Measurements from ENCODE around the gene WDR5.

Gene WDR5

GRCh38 chr9:134158753-134159392 is 23.0 kb downstream of the WDR5 start:
- DNase-seq (ENCODE audit: low spot score) = no peak

GRCh38 chr9:134159566-134160245 is 23.8 kb downstream of the WDR5 start:
- no peak for DNase-seq (ENCODE audit: low spot score)

- no peak for DNase-seq (ENCODE audit: low spot score)
Observed at GRCh38 chr9:134161647-134162046, 25.8 kb downstream of the WDR5 start.

- DNase-seq (ENCODE audit: low spot score) = no peak
Observed at GRCh38 chr9:134162212-134162775, 26.4 kb downstream of the WDR5 start.

- no peak for DNase-seq (ENCODE audit: low spot score)
Observed at GRCh38 chr9:134162926-134163370, 27.1 kb downstream of the WDR5 start.

GRCh38 chr9:134163371-134164196 is 27.7 kb downstream of the WDR5 start:
- DNase-seq (ENCODE audit: low spot score) = peak; percentile 71

GRCh38 chr9:134164879-134165278 is 29.0 kb downstream of the WDR5 start:
- no peak for DNase-seq (ENCODE audit: low spot score)

GRCh38 chr9:134165357-134166315 is 29.8 kb downstream of the WDR5 start:
- DNase-seq (ENCODE audit: low spot score) = peak; percentile 22

- DNase-seq (ENCODE audit: low spot score) = no peak
Observed at GRCh38 chr9:134166374-134166773, 30.5 kb downstream of the WDR5 start.

- DNase-seq (ENCODE audit: low spot score) = no peak
Observed at GRCh38 chr9:134167530-134167931, 31.6 kb downstream of the WDR5 start.

GRCh38 chr9:134168757-134169550 is 33.1 kb downstream of the WDR5 start:
- DNase-seq (ENCODE audit: low spot score) = no peak

- no peak for DNase-seq (ENCODE audit: low spot score)
Observed at GRCh38 chr9:134169724-134170401, 34.0 kb downstream of the WDR5 start.

- no peak for DNase-seq (ENCODE audit: low spot score)
Observed at GRCh38 chr9:134170532-134171315, 34.8 kb downstream of the WDR5 start.

- DNase-seq (ENCODE audit: low spot score) = no peak
Observed at GRCh38 chr9:134171316-134172197, 35.7 kb downstream of the WDR5 start.

GRCh38 chr9:134172198-134173126 is 36.6 kb downstream of the WDR5 start:
- no peak for DNase-seq (ENCODE audit: low spot score)

- no peak for DNase-seq (ENCODE audit: low spot score)
Observed at GRCh38 chr9:134173127-134174072, 37.5 kb downstream of the WDR5 start.
